Neural progenitor cell (in vitro differentiated cells): ENCODE measurements around the gene ARHGAP21. TPM values are rescaled to one million over a fixed set of nuclear protein-coding genes. Genes with fewer than 3 reads are reported as not detected.

Experiments
- DNase-seq: peaks from one replicate; pipeline ENCODE4 v3.0.0-alpha.2; 2016; ENCODE audit warnings: low spot score
- H2AFZ ChIP-seq: fragments of 200-600 bp; sonication (generic); replicated peaks from 2 replicates; pipeline ENCODE4 v1.6.1; 2016; ENCODE audit warnings: antibody characterized with exemption
- H3F3A ChIP-seq: fragments of 200-600 bp; sonication (generic); 2 replicates; pipeline ENCODE4 v1.6.1; 2016; ENCODE audit warnings: antibody characterized with exemption, low read depth
- H3K27ac ChIP-seq: fragments of 200-600 bp; sonication (generic); 2 replicates; pipeline ENCODE4 v1.5.1; 2016; ENCODE audit warnings: mild to moderate bottlenecking
- H3K27me3 ChIP-seq: fragments of 200-600 bp; sonication (generic); 2 replicates; pipeline ENCODE4 v1.6.1; 2016; ENCODE audit warnings: mild to moderate bottlenecking, moderate library complexity
- H3K36me3 ChIP-seq: fragments of 200-600 bp; sonication (generic); 2 replicates; pipeline ENCODE4 v1.5.1; 2016
- H3K4me1 ChIP-seq: fragments of 200-600 bp; sonication (generic); 2 replicates; pipeline ENCODE4 v1.6.1; 2016; ENCODE audit warnings: mixed run types
- H3K4me2 ChIP-seq: fragments of 200-600 bp; sonication (generic); 2 replicates; pipeline ENCODE4 v1.6.1; 2016
- H3K4me3 ChIP-seq: fragments of 200-600 bp; sonication (generic); 2 replicates; pipeline ENCODE4 v1.5.1; 2016
- H3K79me2 ChIP-seq: fragments of 200-600 bp; sonication (generic); 2 replicates; pipeline ENCODE4 v1.6.1; 2016; ENCODE audit warnings: low read depth
- H3K9ac ChIP-seq: fragments of 200-600 bp; sonication (generic); 2 replicates; pipeline ENCODE4 v1.6.1; 2016
- H3K9me3 ChIP-seq: fragments of 200-600 bp; sonication (generic); 2 replicates; pipeline ENCODE4 v1.5.1; 2016; ENCODE audit warnings: low read depth
- H4K20me1 ChIP-seq: fragments of 200-600 bp; sonication (generic); 2 replicates; pipeline ENCODE4 v1.6.1; 2016; ENCODE audit warnings: low read depth
- H3K27ac Mint-ChIP-seq: 3 replicates; pipeline ENCODE4 v1.8.0; 2021; ENCODE audit warnings: mixed read lengths
- H3K27me3 Mint-ChIP-seq: 2 replicates; pipeline ENCODE4 v1.8.0; 2022; ENCODE audit warnings: low read depth, mild to moderate bottlenecking, inconsistent platforms, moderate library complexity, mixed read lengths; ENCODE audit not compliant: insufficient read depth
- H3K36me3 Mint-ChIP-seq: 3 replicates; pipeline ENCODE4 v1.8.0; 2021; ENCODE audit warnings: mixed read lengths
- H3K4me1 Mint-ChIP-seq: 3 replicates; pipeline ENCODE4 v1.8.0; 2021; ENCODE audit warnings: mixed read lengths
- H3K4me3 Mint-ChIP-seq: 3 replicates; pipeline ENCODE4 v1.8.0; 2021; ENCODE audit warnings: mild to moderate bottlenecking, moderate library complexity, mixed read lengths
- H3K9me3 Mint-ChIP-seq: 3 replicates; pipeline ENCODE4 v1.8.0; 2020; ENCODE audit warnings: mixed read lengths
- CTCF ChIP-seq: fragments of 200-600 bp; sonication (generic); IDR thresholded peaks from 2 replicates; pipeline ENCODE4 v1.5.1; 2017; ENCODE audit warnings: antibody characterized with exemption, mild to moderate bottlenecking
- EZH2 ChIP-seq: fragments of 200-600 bp; sonication (generic); IDR thresholded peaks from 2 replicates; pipeline ENCODE4 v1.6.1; 2017; ENCODE audit warnings: antibody characterized with exemption, mild to moderate bottlenecking, moderate library complexity
- EZH2phosphoT487 ChIP-seq: fragments of 200-600 bp; sonication (generic); IDR thresholded peaks from 2 replicates; pipeline ENCODE4 v1.6.1; 2017; ENCODE audit warnings: antibody characterized with exemption
- total RNA-seq: library from RNA; depleted of rRNA; stranded (reverse); fragments of >200 nt; gene quantifications from 2 replicates; pipeline ENCODE4 v1.2.3, GENCODE V29; 2015; ENCODE audit warnings: low replicate concordance

The ARHGAP21 gene
- total RNA-seq, 1 donor from 2014 or later, result 65.7 TPM

GRCh38 chr10:24597961-24598360, 125.7 kb downstream of the ARHGAP21 start:
- no peaks in the 10 kb centered on the region for H3K9me3 ChIP-seq
- no peak for TF ChIP-seq EZH2
- no peaks in the 10 kb centered on the region for H3K79me2 ChIP-seq
- no peak overlapping the region for H3K4me3 Mint-ChIP-seq
- no peak overlapping the region for H3K27ac ChIP-seq
- no peaks in the 10 kb centered on the region for H3F3A ChIP-seq
- H3K4me1 Mint-ChIP-seq, result no peaks in the 10 kb centered on the region
- no peaks in the 10 kb centered on the region for H3K9me3 Mint-ChIP-seq
- H3K36me3 ChIP-seq, result peaks cover 21% of the 10 kb centered on the region
- H2AFZ ChIP-seq, result no peak overlapping the region
- H3K4me1 ChIP-seq, result no peaks in the 10 kb centered on the region
- no peak for DNase-seq
- no peaks in the 10 kb centered on the region for H3K27me3 ChIP-seq
- no peak overlapping the region for H3K4me3 ChIP-seq
- no peaks in the 10 kb centered on the region for H3K27me3 Mint-ChIP-seq
- H3K4me2 ChIP-seq, result no peak overlapping the region
- H3K36me3 Mint-ChIP-seq, result peaks cover 47% of the 10 kb centered on the region
- no peak overlapping the region for H3K27ac Mint-ChIP-seq
- H4K20me1 ChIP-seq, result no peaks in the 10 kb centered on the region
- H3K9ac ChIP-seq, result no peak overlapping the region

- H3F3A ChIP-seq, result no peaks in the 10 kb centered on the region
- Mint-ChIP-seq H3K36me3 (peaks cover 45% of the 10 kb centered on the region), H3K9me3 (no peaks in the 10 kb centered on the region), H3K27ac (no peak overlapping the region), H3K4me3 (no peak overlapping the region), H3K27me3 (no peaks in the 10 kb centered on the region), H3K4me1 (no peaks in the 10 kb centered on the region)
- H3K9me3 ChIP-seq, result no peaks in the 10 kb centered on the region
- no peaks in the 10 kb centered on the region for H4K20me1 ChIP-seq
- no peaks in the 10 kb centered on the region for H3K4me1 ChIP-seq
- H2AFZ ChIP-seq, result no peak overlapping the region
- H3K4me3 ChIP-seq, result no peak overlapping the region
- no peak overlapping the region for H3K9ac ChIP-seq
- TF ChIP-seq CTCF, result no peak
- no peak for TF ChIP-seq EZH2
- TF ChIP-seq EZH2phosphoT487, result no peak
- no peak overlapping the region for H3K27ac ChIP-seq
- H3K4me2 ChIP-seq, result no peak overlapping the region
- peaks cover 21% of the 10 kb centered on the region for H3K36me3 ChIP-seq
- H3K27me3 ChIP-seq, result no peaks in the 10 kb centered on the region
- DNase-seq, result no peak
- H3K79me2 ChIP-seq, result no peaks in the 10 kb centered on the region
These were observed 126.3 kb downstream of the ARHGAP21 start for GRCh38 chr10:24597426-24597825.

- H3K4me2 ChIP-seq, result no peak overlapping the region
- H3K36me3 Mint-ChIP-seq, result peaks cover 48% of the 10 kb centered on the region
- H3K9me3 ChIP-seq, result no peaks in the 10 kb centered on the region
- TF ChIP-seq CTCF (no peak), EZH2phosphoT487 (no peak), EZH2 (no peak)
- H3K27ac ChIP-seq, result no peak overlapping the region
- no peaks in the 10 kb centered on the region for H3K27me3 ChIP-seq
- DNase-seq, result no peak
- no peaks in the 10 kb centered on the region for H3F3A ChIP-seq
- H3K4me1 ChIP-seq, result no peaks in the 10 kb centered on the region
- no peak overlapping the region for H2AFZ ChIP-seq
- no peaks in the 10 kb centered on the region for H3K79me2 ChIP-seq
- H4K20me1 ChIP-seq, result no peaks in the 10 kb centered on the region
- no peaks in the 10 kb centered on the region for H3K9me3 Mint-ChIP-seq
- H3K27me3 Mint-ChIP-seq, result no peaks in the 10 kb centered on the region
- no peaks in the 10 kb centered on the region for H3K4me1 Mint-ChIP-seq
- H3K9ac ChIP-seq, result no peak overlapping the region
- no peak overlapping the region for H3K4me3 ChIP-seq
- H3K4me3 Mint-ChIP-seq, result no peak overlapping the region
- peaks cover 21% of the 10 kb centered on the region for H3K36me3 ChIP-seq
- no peak overlapping the region for H3K27ac Mint-ChIP-seq
These were observed 127.3 kb downstream of the ARHGAP21 start for GRCh38 chr10:24596217-24596930.

- Histone ChIP-seq H3K9ac (no peak overlapping the region), H3K4me1 (no peaks in the 10 kb centered on the region), H2AFZ (no peak overlapping the region), H3K36me3 (peaks cover 18% of the 10 kb centered on the region), H3K27ac (no peak overlapping the region), H3K9me3 (no peaks in the 10 kb centered on the region), H3K27me3 (no peaks in the 10 kb centered on the region), H4K20me1 (no peaks in the 10 kb centered on the region), H3K4me2 (no peak overlapping the region), H3K79me2 (no peaks in the 10 kb centered on the region), H3F3A (no peaks in the 10 kb centered on the region), H3K4me3 (no peak overlapping the region)
- Mint-ChIP-seq H3K9me3 (no peaks in the 10 kb centered on the region), H3K4me1 (no peaks in the 10 kb centered on the region), H3K36me3 (peaks cover 50% of the 10 kb centered on the region), H3K27me3 (no peaks in the 10 kb centered on the region), H3K4me3 (no peak overlapping the region), H3K27ac (no peak overlapping the region)
- TF ChIP-seq CTCF (no peak), EZH2phosphoT487 (no peak), EZH2 (no peak)
- no peak for DNase-seq
These were observed 132.8 kb downstream of the ARHGAP21 start for GRCh38 chr10:24590697-24591457.
